GM23338 (cell line): Measurements from ENCODE around the gene ROCK1. TPM values are rescaled to one million over a fixed set of nuclear protein-coding genes. Genes with fewer than 3 reads are reported as not detected.
A peak's percentile ranks its signal among the peaks of the same experiment; 100 is the strongest.

Experiments used
- ATAC-seq: fragments of 200-7000 bp; cut with Tn5 transposase; 3 replicates; pipeline ENCODE4 v1.9.1; 2020
- DNase-seq: peaks from one replicate; pipeline ENCODE4 v3.0.0-alpha.2; 2015; ENCODE audit warnings: low spot score
- H2AFZ ChIP-seq: fragments of 200-600 bp; sonication (generic); 2 replicates; pipeline ENCODE4 v1.8.0; 2016; ENCODE audit warnings: antibody characterized with exemption, mild to moderate bottlenecking, moderate library complexity
- H3F3A ChIP-seq: fragments of 200-600 bp; sonication (generic); replicated peaks from 2 replicates; pipeline ENCODE4 v1.8.0; 2017; ENCODE audit warnings: antibody characterized with exemption, mixed run types, low read depth
- H3K27ac ChIP-seq: fragments of 200-600 bp; sonication (generic); 2 replicates; pipeline ENCODE4 v1.6.1; 2016; ENCODE audit warnings: low read depth
- H3K27me3 ChIP-seq: fragments of 200-600 bp; sonication (generic); 2 replicates; pipeline ENCODE4 v1.8.0; 2016; ENCODE audit warnings: mild to moderate bottlenecking, mixed run types, moderate library complexity; ENCODE audit not compliant: insufficient read depth
- H3K36me3 ChIP-seq: fragments of 200-600 bp; sonication (generic); 2 replicates; pipeline ENCODE4 v1.8.0; 2016; ENCODE audit warnings: mild to moderate bottlenecking; ENCODE audit not compliant: insufficient read depth
- H3K4me1 ChIP-seq: fragments of 200-600 bp; sonication (generic); 2 replicates; pipeline ENCODE4 v1.8.0; 2016; ENCODE audit warnings: mild to moderate bottlenecking, moderate library complexity; ENCODE audit not compliant: insufficient read depth
- H3K4me2 ChIP-seq: fragments of 200-600 bp; sonication (generic); 2 replicates; pipeline ENCODE4 v1.7.1; 2017; ENCODE audit warnings: mixed run types
- H3K4me3 ChIP-seq: fragments of 200-600 bp; sonication (generic); 2 replicates; pipeline ENCODE4 v1.6.1; 2016; ENCODE audit warnings: mixed run types
- H3K79me2 ChIP-seq: fragments of 200-600 bp; sonication (generic); replicated peaks from 2 replicates; pipeline ENCODE4 v1.8.0; 2017; ENCODE audit warnings: mild to moderate bottlenecking; ENCODE audit not compliant: insufficient read depth
- H3K9me2 ChIP-seq: fragments of 200-600 bp; sonication (generic); 2 replicates; pipeline ENCODE4 v1.8.0; 2017; ENCODE audit not compliant: insufficient read depth
- H4K20me1 ChIP-seq: fragments of 200-600 bp; sonication (generic); replicated peaks from 2 replicates; pipeline ENCODE4 v1.8.0; 2017; ENCODE audit warnings: mild to moderate bottlenecking; ENCODE audit not compliant: insufficient read depth
- H3K27ac Mint-ChIP-seq: 2 replicates; pipeline ENCODE4 v1.8.0; 2020; ENCODE audit warnings: inconsistent platforms, mild to moderate bottlenecking, moderate library complexity, mixed read lengths
- H3K27me3 Mint-ChIP-seq: 3 replicates; pipeline ENCODE4 v1.8.0; 2022; ENCODE audit warnings: low read depth, mild to moderate bottlenecking, moderate library complexity, mixed read lengths, inconsistent platforms; ENCODE audit not compliant: insufficient read depth, poor library complexity
- H3K36me3 Mint-ChIP-seq: 3 replicates; pipeline ENCODE4 v1.8.0; 2021; ENCODE audit warnings: low read depth, mild to moderate bottlenecking, inconsistent platforms, moderate library complexity, mixed read lengths
- H3K4me1 Mint-ChIP-seq: 3 replicates; pipeline ENCODE4 v1.8.0; 2020; ENCODE audit warnings: mild to moderate bottlenecking, inconsistent platforms, mixed read lengths
- H3K4me3 Mint-ChIP-seq: 3 replicates; pipeline ENCODE4 v1.8.0; 2021; ENCODE audit warnings: moderate library complexity, mild to moderate bottlenecking, inconsistent platforms, mixed read lengths
- H3K9me3 Mint-ChIP-seq: 3 replicates; pipeline ENCODE4 v1.8.0; 2020; ENCODE audit warnings: moderate library complexity, mild to moderate bottlenecking, inconsistent platforms, mixed read lengths
- CREB1 ChIP-seq: fragments of 250-450 bp; sonication (Bioruptor Pico); IDR thresholded peaks from 2 replicates; pipeline ENCODE4 v1.5.0; 2020; ENCODE audit warnings: low read depth, mild to moderate bottlenecking, moderate library complexity
- EZH2 ChIP-seq: fragments of 200-600 bp; sonication (generic); IDR thresholded peaks from one replicate; pipeline ENCODE4 v1.8.0; 2017; ENCODE audit warnings: antibody characterized with exemption, mild to moderate bottlenecking, low read depth; ENCODE audit not compliant: unreplicated experiment
- EZH2phosphoT487 ChIP-seq: fragments of 200-600 bp; sonication (generic); IDR thresholded peaks from one replicate; pipeline ENCODE4 v1.8.1; 2018; ENCODE audit warnings: antibody characterized with exemption; ENCODE audit not compliant: unreplicated experiment
- JUNB ChIP-seq: IDR thresholded peaks from one replicate; pipeline ENCODE4 v1.6.1; 2016; ENCODE audit warnings: antibody characterized with exemption; ENCODE audit not compliant: unreplicated experiment
- NANOG ChIP-seq: IDR thresholded peaks from 2 replicates; pipeline ENCODE4 v1.6.1; 2016; ENCODE audit warnings: antibody characterized with exemption, borderline replicate concordance
- POLR2AphosphoS5 ChIP-seq: IDR thresholded peaks from 2 replicates; pipeline ENCODE4 v1.6.1; 2016; ENCODE audit warnings: antibody characterized with exemption, low read depth
- REST ChIP-seq: IDR thresholded peaks from one replicate; pipeline ENCODE4 v1.6.1; 2018; ENCODE audit warnings: antibody characterized with exemption; ENCODE audit not compliant: unreplicated experiment
- STAT1 ChIP-seq: IDR thresholded peaks from one replicate; pipeline ENCODE4 v1.6.1; 2016; ENCODE audit warnings: antibody characterized with exemption; ENCODE audit not compliant: unreplicated experiment
- ZNF114 ChIP-seq: fragments of 250-450 bp; sonication (Bioruptor Pico); IDR thresholded peaks from 2 replicates; pipeline ENCODE4 v1.5.0; 2020; ENCODE audit warnings: mild to moderate bottlenecking, moderate library complexity
- ZNF331 ChIP-seq: fragments of 250-450 bp; sonication (Bioruptor Pico); IDR thresholded peaks from 2 replicates; pipeline ENCODE4 v1.5.0; 2020; ENCODE audit warnings: low read depth, mild to moderate bottlenecking, moderate library complexity
- polyA plus RNA-seq: library from polyadenylated mRNA; unstranded; fragments of >200 nt; fragmentation: Nextera tagmentation; extraction: Ambion mirVana; gene quantifications from 2 replicates; pipeline ENCODE4 v1.2.1, GENCODE V29; 2016
- total RNA-seq: library from RNA; depleted of rRNA; stranded (reverse); fragments of >200 nt; shearing (Covaris generic); gene quantifications from 2 replicates; pipeline ENCODE4 v1.2.3, GENCODE V29; 2014
- TF ChIP-seq, protein P1 (sequence below), 2 experiments: fragments of 200-600 bp in 1 of 2; sonication (generic) in 1 of 2; conservative IDR thresholded peaks; 2 replicates each; pipeline versions ENCODE4 v1.5.1 to v1.6.1; 2016 to 2017; ENCODE audit warnings: antibody characterized with exemption in 2 of 2, low read depth in 2 of 2, mild to moderate bottlenecking in 2 of 2, moderate library complexity in 1 of 2

The ROCK1 gene
- total and polyA plus RNA-seq, 2 experiments from 2014 or later = 37.2 to 42.8 TPM

DNA sequence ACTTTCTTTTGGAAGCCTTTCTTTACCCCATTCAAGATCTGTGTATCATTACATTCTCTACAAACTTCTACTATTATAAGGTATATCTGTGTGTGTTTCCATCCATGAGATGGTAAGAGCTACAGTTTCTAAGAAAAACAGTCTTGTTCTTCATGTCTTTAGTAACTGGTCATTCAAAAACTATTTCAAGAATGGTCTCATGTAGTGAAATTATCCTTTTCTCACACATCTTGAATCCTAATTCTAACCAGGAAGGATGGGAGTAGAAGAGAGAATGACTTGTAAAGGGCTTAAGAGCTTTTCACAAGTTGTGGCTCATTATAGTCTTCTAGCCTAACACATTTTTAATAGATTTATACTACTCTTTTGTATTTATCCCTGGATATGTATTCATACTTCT lies 47.3 kb downstream of the ROCK1 start (continued):
- TF ChIP-seq REST (no peak), CREB1 (CRISPR knock-in tag) (no peak), ZNF114 (no peak), STAT1 (no peak), ZNF331 (CRISPR knock-in tag) (no peak), EZH2 (no peak), POLR2AphosphoS5 (no peak), NANOG (no peak)

DNA sequence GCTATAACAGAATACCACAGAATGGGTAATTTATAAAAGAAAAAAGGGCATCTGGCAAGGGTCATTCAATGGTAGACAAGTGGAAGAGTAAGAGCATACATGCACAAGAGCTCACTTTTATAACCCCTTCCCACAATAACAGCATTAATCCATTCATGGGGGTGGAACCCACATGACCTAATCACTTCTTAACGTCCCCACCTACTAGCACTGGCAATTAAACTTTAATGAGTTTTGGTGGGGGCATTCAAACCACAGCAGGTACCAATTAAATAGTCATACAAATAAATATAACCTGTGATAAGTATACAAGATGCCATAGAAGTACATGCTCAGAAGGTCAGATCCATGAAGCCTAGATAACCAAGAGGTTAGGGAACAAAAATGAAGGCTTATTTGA lies 48.6 kb downstream of the ROCK1 start:
- Histone ChIP-seq H3K36me3 (no peaks in the 10 kb centered on the region), H3F3A (no peaks in the 10 kb centered on the region), H3K27ac (no peak overlapping the region), H2AFZ (no peak overlapping the region), H3K4me3 (no peak overlapping the region), H3K4me1 (no peaks in the 10 kb centered on the region), H3K27me3 (no peaks in the 10 kb centered on the region), H3K9me2 (no peaks in the 10 kb centered on the region), H3K79me2 (peaks cover 26% of the 10 kb centered on the region), H3K4me2 (no peak overlapping the region), H4K20me1 (0 out of 2 replicates have a peak, but pooled peaks cover 5% of the 10 kb centered on the region)
- Mint-ChIP-seq H3K27me3 (no peaks in the 10 kb centered on the region), H3K27ac (0 out of 2 replicates have a peak overlapping the region, but pooled peaks have one; percentile 22), H3K9me3 (no peaks in the 10 kb centered on the region), H3K4me3 (no peak overlapping the region), H3K36me3 (no peaks in the 10 kb centered on the region), H3K4me1 (peaks cover 3% of the 10 kb centered on the region)
- DNase-seq (no peak), ATAC-seq (no peak)
- TF ChIP-seq ZNF114 (no peak), JUNB (no peak), ZNF331 (CRISPR knock-in tag) (no peak), CREB1 (CRISPR knock-in tag) (no peak), EZH2phosphoT487 (no peak), REST (no peak)
- TF ChIP-seq, protein P1, sequence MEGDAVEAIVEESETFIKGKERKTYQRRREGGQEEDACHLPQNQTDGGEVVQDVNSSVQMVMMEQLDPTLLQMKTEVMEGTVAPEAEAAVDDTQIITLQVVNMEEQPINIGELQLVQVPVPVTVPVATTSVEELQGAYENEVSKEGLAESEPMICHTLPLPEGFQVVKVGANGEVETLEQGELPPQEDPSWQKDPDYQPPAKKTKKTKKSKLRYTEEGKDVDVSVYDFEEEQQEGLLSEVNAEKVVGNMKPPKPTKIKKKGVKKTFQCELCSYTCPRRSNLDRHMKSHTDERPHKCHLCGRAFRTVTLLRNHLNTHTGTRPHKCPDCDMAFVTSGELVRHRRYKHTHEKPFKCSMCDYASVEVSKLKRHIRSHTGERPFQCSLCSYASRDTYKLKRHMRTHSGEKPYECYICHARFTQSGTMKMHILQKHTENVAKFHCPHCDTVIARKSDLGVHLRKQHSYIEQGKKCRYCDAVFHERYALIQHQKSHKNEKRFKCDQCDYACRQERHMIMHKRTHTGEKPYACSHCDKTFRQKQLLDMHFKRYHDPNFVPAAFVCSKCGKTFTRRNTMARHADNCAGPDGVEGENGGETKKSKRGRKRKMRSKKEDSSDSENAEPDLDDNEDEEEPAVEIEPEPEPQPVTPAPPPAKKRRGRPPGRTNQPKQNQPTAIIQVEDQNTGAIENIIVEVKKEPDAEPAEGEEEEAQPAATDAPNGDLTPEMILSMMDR (conservative IDR thresholded peaks at IDR 0.05; ENCODE audit: low read depth in 2 of 2) = no peak
